ENCODE data around the gene SLC25A6.
A peak's percentile ranks its signal among the peaks of the same experiment; 100 is the strongest.
"Not testable (repeated sequence)": the region's sequence is repeated elsewhere in the genome, so short reads cannot be mapped to it uniquely, and the experiment has no call there.

Gene SLC25A6

GRCh38 chrX:1412551-1413161 lies 20.7 kb upstream of the SLC25A6 start:
- DNase-seq (ENCODE audit: low read depth in 2 of 2): no peak

DNA sequence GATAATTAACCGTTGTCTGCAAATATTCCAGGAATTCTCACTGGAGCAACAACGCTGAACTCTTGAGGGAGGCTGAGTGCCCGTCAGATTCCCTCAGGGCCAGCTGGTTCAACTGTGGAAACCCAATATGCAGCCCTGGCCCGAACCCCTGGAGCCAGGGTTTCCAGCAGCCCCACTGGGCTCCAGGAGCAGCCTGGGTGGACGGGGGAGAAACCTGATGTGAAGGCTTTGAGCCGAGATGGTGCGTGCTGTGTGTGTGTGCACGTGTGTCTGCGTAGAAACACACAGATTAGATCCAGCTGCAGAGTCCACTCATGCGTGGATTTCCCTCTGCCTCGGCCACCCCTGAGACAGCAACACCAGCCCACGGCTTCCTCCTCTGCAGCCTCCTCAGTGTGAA lies 19.4 kb upstream of the SLC25A6 start:
- DNase-seq (ENCODE audit: low read depth in 2 of 2): no peak

DNA sequence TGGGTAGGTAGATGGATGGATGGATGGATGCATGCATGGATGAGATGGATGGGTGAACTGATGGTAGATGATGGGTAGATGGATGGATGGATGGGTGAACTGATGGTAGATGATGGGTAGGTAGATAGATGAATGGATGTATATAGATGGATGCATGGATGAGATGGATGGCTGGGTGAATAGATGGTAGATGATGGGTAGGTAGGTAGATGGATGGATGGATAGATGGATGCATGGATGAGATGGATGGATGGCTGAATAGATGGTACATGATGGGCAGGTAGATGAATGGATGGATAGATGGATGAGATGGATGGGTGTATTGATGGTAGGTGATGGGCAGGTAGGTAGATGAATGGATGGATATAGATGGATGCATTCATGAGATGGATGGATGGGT lies 15.1 kb upstream of the SLC25A6 start:
- no peak for DNase-seq (ENCODE audit: low read depth in 2 of 2)

DNA sequence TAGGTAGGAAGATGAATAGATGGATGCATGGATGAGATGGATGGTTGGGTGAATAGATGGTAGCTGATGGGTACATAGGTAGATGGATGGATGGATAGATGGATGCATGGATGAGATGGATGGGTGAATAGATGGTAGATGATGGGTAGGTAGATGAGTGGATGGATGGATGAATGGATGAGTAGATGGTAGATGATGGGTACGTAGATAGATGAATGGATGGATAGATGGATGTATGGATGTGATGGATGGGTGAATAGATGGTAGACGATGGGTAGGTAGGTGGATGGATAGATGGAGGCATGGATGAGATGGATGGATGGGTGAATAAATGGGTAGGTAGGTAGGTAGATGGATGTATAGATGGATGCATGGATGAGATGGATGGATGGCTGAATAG lies 13.9 kb upstream of the SLC25A6 start:
- not testable (repeated sequence) for DNase-seq (ENCODE audit: low read depth in 2 of 2)

DNA sequence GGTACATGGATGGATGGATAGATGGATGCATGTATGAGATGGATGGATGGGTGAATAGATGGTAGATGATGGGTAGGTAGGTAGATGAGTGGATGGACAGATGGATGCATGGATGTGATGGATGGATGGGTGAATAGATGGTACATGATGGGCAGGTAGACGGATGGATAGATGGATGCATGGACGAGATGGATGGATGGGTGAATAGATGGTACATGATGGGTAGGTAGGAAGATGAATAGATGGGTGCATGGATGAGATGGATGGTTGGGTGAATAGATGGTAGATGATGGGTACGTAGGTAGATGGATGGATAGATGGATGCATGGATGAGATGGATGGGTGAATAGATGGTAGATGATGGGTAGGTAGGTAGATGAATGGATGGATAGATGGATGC lies 12.0 kb upstream of the SLC25A6 start:
- DNase-seq (ENCODE audit: low read depth in 2 of 2): not testable (repeated sequence)

DNA sequence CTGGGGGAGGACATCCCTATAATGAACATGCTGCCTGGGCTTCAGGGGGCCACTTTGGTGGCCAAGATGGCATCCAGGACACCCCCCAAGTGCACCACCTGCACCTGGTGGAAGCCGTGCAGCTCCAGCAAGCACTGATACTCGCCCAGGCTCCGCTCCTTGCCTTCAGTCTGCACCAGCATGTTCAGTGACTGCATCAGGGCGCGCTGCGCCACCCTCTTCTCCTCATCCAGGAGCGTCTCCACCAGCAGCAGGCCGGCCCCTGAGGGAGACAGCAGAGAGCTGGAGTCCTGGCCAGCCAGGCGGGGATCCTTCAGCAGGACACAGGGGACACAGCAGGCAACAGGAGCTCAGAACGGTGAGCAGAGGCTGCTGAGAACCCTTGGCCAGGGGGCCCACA lies 11.3 kb upstream of the SLC25A6 start:
- no peak for DNase-seq (ENCODE audit: low read depth in 2 of 2)

- no peak for DNase-seq (ENCODE audit: low read depth in 2 of 2)
Measured at GRCh38 chrX:1401611-1402430, 9.9 kb upstream of the SLC25A6 start.

DNA sequence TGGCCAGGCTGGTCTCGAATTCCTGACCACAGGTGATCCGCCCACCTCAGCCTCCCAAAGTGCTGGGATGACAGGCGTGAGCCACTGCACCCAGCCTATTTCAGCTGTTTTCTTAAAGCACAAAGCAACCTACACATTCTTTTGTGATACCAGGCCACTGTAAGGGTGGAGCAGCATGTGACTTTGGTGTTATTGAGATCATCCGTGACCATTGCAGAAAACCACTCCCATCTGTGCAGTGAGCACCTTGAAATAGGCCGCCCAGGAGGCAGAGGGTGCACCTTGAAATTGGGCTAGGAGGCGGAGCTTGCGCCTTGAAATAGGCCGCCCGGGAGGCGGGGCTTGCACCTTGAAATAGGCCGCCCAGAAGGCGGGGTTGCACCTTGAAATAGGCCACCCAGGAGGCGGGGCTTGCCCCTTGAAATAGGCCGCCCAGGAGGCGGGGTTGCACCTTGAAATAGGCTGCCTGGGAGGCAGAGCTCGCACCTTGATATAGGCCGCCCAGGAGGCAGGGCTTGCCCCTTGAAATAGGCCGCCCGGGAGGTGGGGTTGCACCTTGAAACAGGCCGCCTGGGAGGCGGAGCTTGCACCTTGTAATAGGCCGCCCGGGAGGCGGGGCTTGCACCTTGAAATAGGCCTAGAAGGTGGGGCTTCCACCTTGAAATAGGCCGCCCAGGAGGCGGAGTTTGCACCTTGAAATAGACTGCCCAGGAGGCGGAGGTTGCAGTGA lies 9.0 kb upstream of the SLC25A6 start:
- no peak for DNase-seq (ENCODE audit: low read depth in 2 of 2)

- no peak for DNase-seq (ENCODE audit: low read depth in 2 of 2)
Measured at GRCh38 chrX:1400049-1400448, 8.1 kb upstream of the SLC25A6 start.

- DNase-seq (ENCODE audit: low read depth in 2 of 2): no peak
Measured at GRCh38 chrX:1398431-1399340, 6.8 kb upstream of the SLC25A6 start.

DNA sequence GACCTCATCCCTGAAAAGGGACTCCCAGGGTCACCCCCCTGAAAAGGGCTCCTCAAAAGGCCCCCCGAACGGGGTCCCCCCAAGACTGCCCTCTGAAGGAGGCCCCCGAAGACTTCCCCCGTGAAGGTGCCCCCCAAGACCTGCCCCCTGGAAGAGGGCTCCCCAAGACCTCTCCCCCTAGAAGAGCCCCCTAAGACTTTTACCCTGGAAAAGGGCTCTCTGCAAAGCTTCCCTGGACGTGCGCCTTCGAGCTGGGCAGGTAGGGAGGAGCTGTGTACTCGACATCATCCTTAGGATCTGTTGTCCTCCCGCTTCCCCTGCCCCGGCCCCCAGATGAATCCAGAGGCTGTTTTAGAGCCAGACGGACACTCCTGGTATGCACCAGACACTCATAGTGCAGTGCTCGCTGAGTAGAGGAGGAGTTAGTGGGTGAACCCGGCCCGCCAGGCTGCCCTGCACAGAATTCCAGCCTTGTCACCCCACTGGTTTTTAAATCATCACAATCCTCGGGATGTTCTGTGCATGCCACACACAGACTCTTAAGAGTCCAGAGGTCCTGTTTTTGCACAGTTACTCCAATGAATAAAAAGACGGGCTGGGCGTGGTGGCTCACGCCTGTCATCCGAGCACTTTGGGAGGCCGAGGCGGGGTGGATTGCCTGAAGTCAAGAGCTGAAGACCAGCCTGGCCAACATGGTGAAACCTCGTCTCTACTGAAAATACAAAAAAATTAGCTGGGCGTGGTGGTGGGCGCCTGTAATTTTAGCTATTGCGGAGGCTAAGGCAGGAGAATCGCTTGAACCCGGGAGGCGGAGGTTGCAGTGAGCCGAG lies 5.7 kb upstream of the SLC25A6 start:
- DNase-seq (ENCODE audit: low read depth in 2 of 2): no peak

- no peak for DNase-seq (ENCODE audit: low read depth in 2 of 2)
Measured at GRCh38 chrX:1397001-1397400, 5.1 kb upstream of the SLC25A6 start.

- DNase-seq (ENCODE audit: low read depth in 2 of 2): no peak
Measured at GRCh38 chrX:1395646-1396216, 3.8 kb upstream of the SLC25A6 start.

- DNase-seq (ENCODE audit: low read depth in 2 of 2): no peak
Measured at GRCh38 chrX:1394731-1395501, 3.0 kb upstream of the SLC25A6 start.

DNA sequence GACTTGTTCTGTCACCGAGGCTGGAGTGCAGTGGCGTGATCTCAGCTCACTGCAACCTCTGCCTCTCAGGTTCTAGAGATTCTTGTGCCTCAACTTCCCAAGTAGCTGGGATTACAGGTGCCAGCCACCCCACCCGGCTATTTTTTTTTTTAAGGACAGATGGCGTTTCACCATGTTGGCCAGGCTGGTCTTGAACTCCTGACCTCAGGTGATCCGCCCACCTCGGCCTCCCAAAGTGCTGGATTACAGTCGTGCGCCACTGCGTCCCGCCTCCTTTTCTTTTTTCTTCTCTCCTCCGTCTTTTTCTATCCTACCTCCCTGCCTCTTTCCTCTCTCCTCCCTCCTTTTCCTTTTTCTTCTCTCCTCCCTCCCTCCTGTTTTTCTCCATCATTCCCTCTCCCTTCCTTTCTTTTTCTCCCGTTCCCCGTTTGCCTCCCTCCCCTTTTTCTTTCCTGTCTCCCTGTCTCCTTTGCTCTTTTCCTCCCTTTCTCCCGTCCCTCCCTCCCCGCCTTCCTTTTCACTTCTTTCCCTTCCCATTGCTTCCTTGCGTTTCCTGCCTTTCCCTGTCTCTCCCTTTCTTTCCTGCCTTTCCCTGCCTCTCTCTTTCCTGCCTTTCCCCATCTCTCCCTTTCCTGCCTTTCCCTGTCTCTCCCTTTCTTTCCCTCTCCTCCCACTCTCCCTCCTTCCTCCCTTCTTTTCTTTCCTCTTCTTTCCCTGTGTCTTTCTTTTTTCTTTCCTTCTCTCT lies 2.1 kb upstream of the SLC25A6 start:
- DNase-seq (ENCODE audit: low read depth in 2 of 2): no peak

- DNase-seq (ENCODE audit: low read depth in 2 of 2): peak; percentile 34 to 47
Measured at GRCh38 chrX:1392376-1393068, 609 bp upstream of the SLC25A6 start.

DNA sequence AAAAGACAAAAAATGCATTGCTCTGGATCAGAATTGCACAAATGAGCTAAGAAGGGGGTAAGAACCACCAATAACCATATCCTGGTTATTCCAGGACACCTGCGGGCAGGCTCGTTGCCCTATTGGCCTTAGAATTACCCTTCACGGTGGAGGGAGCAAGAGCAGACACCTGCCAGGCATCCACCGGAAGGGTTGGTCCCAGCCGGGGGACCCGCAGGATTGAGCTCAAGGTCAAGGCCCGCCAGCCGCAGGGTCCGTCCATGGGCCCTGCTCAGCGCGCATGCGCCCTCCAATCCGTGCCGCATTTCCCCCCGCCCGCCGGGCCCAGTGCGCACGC lies 575 bp downstream of the SLC25A6 start:
- peak in 1 of 2 donors; percentile 86 for DNase-seq (ENCODE audit: low read depth in 2 of 2)

- no peak for DNase-seq (ENCODE audit: low read depth in 2 of 2)
Measured at GRCh38 chrX:1390621-1391369, 1.1 kb downstream of the SLC25A6 start.

Measured in stimulated activated CD8-positive, alpha-beta memory T cell treated with anti-CD3 and anti-CD28 coated beads, Interleukin-2, amount 100 ng/mL, for 48 hours (primary cell).